Lower lobe of right lung (tissue), 2 donors: ENCODE data around the gene MTNR1B. TPM values are rescaled to one million over a fixed set of nuclear protein-coding genes. Genes with fewer than 3 reads are reported as not detected.

Experiments used
- ATAC-seq, 2 donors: fragments of 200-7000 bp; cut with Tn5 transposase; one replicate each; pipeline ENCODE4 v1.9.1; 2020 to 2022; ENCODE audit warnings: mild to moderate bottlenecking in 2 of 2, moderate library complexity in 2 of 2
- DNase-seq: peaks from one replicate; pipeline ENCODE4 v3.0.0-alpha.2; 2020
- H3K27ac ChIP-seq: fragments of 200-600 bp; one replicate; pipeline ENCODE4 v1.8.0; 2022
- H3K27me3 ChIP-seq: fragments of 200-600 bp; one replicate; pipeline ENCODE4 v1.8.0; 2022; ENCODE audit warnings: low read depth
- H3K36me3 ChIP-seq: fragments of 200-600 bp; one replicate; pipeline ENCODE4 v1.8.0; 2022; ENCODE audit warnings: mild to moderate bottlenecking
- H3K4me1 ChIP-seq: fragments of 200-600 bp; one replicate; pipeline ENCODE4 v1.8.0; 2022
- H3K4me3 ChIP-seq: fragments of 200-600 bp; one replicate; pipeline ENCODE4 v1.8.0; 2022; ENCODE audit warnings: mild to moderate bottlenecking
- H3K9me3 ChIP-seq: fragments of 200-600 bp; one replicate; pipeline ENCODE4 v1.8.0; 2022
- CTCF ChIP-seq: fragments of 200-600 bp; IDR thresholded peaks from one replicate; pipeline ENCODE4 v1.8.0; 2022; ENCODE audit warnings: antibody characterized with exemption, mild to moderate bottlenecking
- intact Hi-C: fragments of 100-400 bp; cut with DNase I; formaldehyde crosslinking; loops from one replicate; pipeline ENCODE4 v1.11.0; 2022
- total RNA-seq: library from RNA; stranded (reverse); fragmentation: NEBNext Ultra II Directional; extraction: Animal tissue kit (Norgen Biotek cat#: 25700); gene quantifications from one replicate; pipeline ENCODE4 v1.2.1, GENCODE V29; 2021
- donor health status: DM: no; HTN: yes; CAD: no; lungs with severe emphysema.

The MTNR1B gene
- total RNA-seq, 1 donor from 2014 or later: not detected

- Histone ChIP-seq H3K27ac (no peak overlapping the region), H3K4me1 (no peaks in the 10 kb centered on the region), H3K36me3 (no peaks in the 10 kb centered on the region), H3K4me3 (no peak overlapping the region), H3K27me3 (peaks cover 17% of the 10 kb centered on the region), H3K9me3 (no peaks in the 10 kb centered on the region)
- ATAC-seq: no peak
- intact Hi-C loops: no loop called here
- TF ChIP-seq CTCF: no peak
- DNase-seq: no peak
Observed at GRCh38 chr11:92967178-92967577, 2.3 kb upstream of the MTNR1B start.

- Histone ChIP-seq H3K27me3 (peaks cover 17% of the 10 kb centered on the region), H3K36me3 (no peaks in the 10 kb centered on the region), H3K4me1 (no peaks in the 10 kb centered on the region), H3K27ac (no peak overlapping the region), H3K4me3 (no peak overlapping the region), H3K9me3 (no peaks in the 10 kb centered on the region)
- intact Hi-C loops: no loop called here
- no peak for DNase-seq
- ATAC-seq: no peak
- no peak for TF ChIP-seq CTCF
Observed at GRCh38 chr11:92967867-92968266, 1.6 kb upstream of the MTNR1B start.

- H3K4me3 ChIP-seq: no peak overlapping the region
- no peak overlapping the region for H3K27ac ChIP-seq
- H3K9me3 ChIP-seq: no peaks in the 10 kb centered on the region
- TF ChIP-seq CTCF: no peak
- ATAC-seq (no peak), DNase-seq (no peak)
- no peaks in the 10 kb centered on the region for H3K4me1 ChIP-seq
- intact Hi-C loops: no loop called here
- H3K27me3 ChIP-seq: peaks cover 17% of the 10 kb centered on the region
- no peaks in the 10 kb centered on the region for H3K36me3 ChIP-seq
Observed at GRCh38 chr11:92969293-92969633, 188 bp upstream of the MTNR1B start.

GRCh38 chr11:92972248-92972647 is 2.8 kb downstream of the MTNR1B start:
- no peak for TF ChIP-seq CTCF
- intact Hi-C loops: no loop called here
- Histone ChIP-seq H3K27ac (no peak overlapping the region), H3K27me3 (peaks cover 17% of the 10 kb centered on the region), H3K36me3 (no peaks in the 10 kb centered on the region), H3K4me1 (no peaks in the 10 kb centered on the region), H3K4me3 (no peak overlapping the region), H3K9me3 (no peaks in the 10 kb centered on the region)
- DNase-seq (no peak), ATAC-seq (no peak)

GRCh38 chr11:92975285-92975684 is 5.8 kb downstream of the MTNR1B start:
- Histone ChIP-seq H3K9me3 (no peaks in the 10 kb centered on the region), H3K27ac (no peak overlapping the region), H3K27me3 (peaks cover 2% of the 10 kb centered on the region), H3K4me1 (no peaks in the 10 kb centered on the region), H3K36me3 (no peaks in the 10 kb centered on the region), H3K4me3 (no peak overlapping the region)
- no peak for TF ChIP-seq CTCF
- intact Hi-C loops: no loop called here
- DNase-seq (no peak), ATAC-seq (no peak)

- DNase-seq (no peak), ATAC-seq (no peak)
- intact Hi-C loops: no loop called here
- no peak for TF ChIP-seq CTCF
- no peaks in the 10 kb centered on the region for H3K9me3 ChIP-seq
- no peaks in the 10 kb centered on the region for H3K36me3 ChIP-seq
- no peaks in the 10 kb centered on the region for H3K4me1 ChIP-seq
- no peaks in the 10 kb centered on the region for H3K27me3 ChIP-seq
- H3K4me3 ChIP-seq: no peak overlapping the region
- H3K27ac ChIP-seq: no peak overlapping the region
Observed at GRCh38 chr11:92976681-92977080, 7.2 kb downstream of the MTNR1B start.
